Stimulated activated naive B cell treated with anti-CD40 and anti-IgM and Interleukin-4, amounts not matched to agents 10 μg/mL and 1 μg/mL and 100 μg/mL, for 72 hours (primary cell): ENCODE data around the gene MAP7D1.

Experiments
- ATAC-seq, 2 donors: fragments of 150-1000 bp; cut with Tn5 transposase; replicated peaks; 2 replicates each; pipeline ENCODE4 v1.10.0; 2021; ENCODE audit warnings: moderate library complexity in 1 of 2
- DNase-seq: peaks from one replicate; pipeline ENCODE4 v3.0.0; 2021
- H3K27ac Mint-ChIP-seq: one replicate; pipeline ENCODE4 v1.8.0; 2022; ENCODE audit warnings: mild to moderate bottlenecking, mixed read lengths
- H3K27me3 Mint-ChIP-seq, 2 donors: one replicate each; pipeline ENCODE4 v1.8.0; 2022; ENCODE audit warnings: mixed read lengths in 2 of 2
- H3K36me3 Mint-ChIP-seq, 2 donors: one replicate each; pipeline ENCODE4 v1.8.0; 2022; ENCODE audit warnings: mixed read lengths in 2 of 2, mild to moderate bottlenecking in 1 of 2
- H3K4me1 Mint-ChIP-seq, 2 donors: one replicate each; pipeline ENCODE4 v1.8.0; 2022; ENCODE audit warnings: mixed read lengths in 2 of 2, mild to moderate bottlenecking in 1 of 2
- H3K4me3 Mint-ChIP-seq, 2 donors: one replicate each; pipeline ENCODE4 v1.8.0; 2022; ENCODE audit warnings: mild to moderate bottlenecking in 2 of 2, mixed read lengths in 2 of 2, moderate library complexity in 1 of 2
- H3K9me3 Mint-ChIP-seq, 2 donors: one replicate each; pipeline ENCODE4 v1.8.0; 2022; ENCODE audit warnings: mixed read lengths in 2 of 2, mild to moderate bottlenecking in 1 of 2

MAP7D1 gene

DNA sequence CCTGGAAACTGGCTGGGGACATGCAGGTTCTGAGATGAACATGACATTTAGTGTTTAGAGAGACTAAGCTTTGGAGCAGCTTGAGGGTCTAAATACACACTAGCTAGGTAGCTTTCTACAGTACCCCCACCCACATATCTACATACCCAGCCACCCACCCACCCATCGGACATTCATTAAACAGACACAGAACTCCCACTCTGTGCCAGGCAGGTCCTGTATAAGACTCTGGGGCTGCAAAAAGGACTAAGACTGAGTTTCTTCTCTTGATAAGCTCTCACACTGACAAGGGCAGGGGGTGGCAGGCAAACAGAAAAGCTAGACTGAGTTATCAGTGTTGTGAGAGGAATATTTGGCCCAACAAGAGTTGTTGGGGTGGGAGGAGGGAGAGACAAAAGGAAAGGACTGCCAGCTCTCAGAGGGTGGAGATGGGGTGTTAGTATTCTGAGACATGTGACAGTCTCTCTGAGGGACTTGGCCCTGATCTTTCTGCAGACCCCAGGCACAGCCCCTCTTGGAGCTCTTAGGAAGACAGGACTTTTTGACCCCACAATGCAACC lies 6.8 kb downstream of the MAP7D1 start:
- Mint-ChIP-seq H3K36me3 (peaks cover 22 to 39% of the 10 kb centered on the region in 2 donors), H3K4me3 (peak overlapping the region in 1 of 2 donors; percentile 87), H3K27me3 (no peaks in the 10 kb centered on the region), H3K4me1 (peaks cover 53 to 73% of the 10 kb centered on the region in 2 donors), H3K9me3 (no peaks in the 10 kb centered on the region), H3K27ac (peak overlapping the region; percentile 98)
- no peak for ATAC-seq
- no peak for DNase-seq

GRCh38 chr1:36163426-36163825 lies 7.5 kb downstream of the MAP7D1 start:
- H3K9me3 Mint-ChIP-seq: no peaks in the 10 kb centered on the region
- H3K36me3 Mint-ChIP-seq: peaks cover 19 to 36% of the 10 kb centered on the region in 2 donors
- ATAC-seq (no peak), DNase-seq (no peak)
- H3K4me3 Mint-ChIP-seq: no peak overlapping the region
- H3K4me1 Mint-ChIP-seq: peaks cover 49 to 69% of the 10 kb centered on the region in 2 donors
- H3K27me3 Mint-ChIP-seq: no peaks in the 10 kb centered on the region
- H3K27ac Mint-ChIP-seq: no peak overlapping the region

DNA sequence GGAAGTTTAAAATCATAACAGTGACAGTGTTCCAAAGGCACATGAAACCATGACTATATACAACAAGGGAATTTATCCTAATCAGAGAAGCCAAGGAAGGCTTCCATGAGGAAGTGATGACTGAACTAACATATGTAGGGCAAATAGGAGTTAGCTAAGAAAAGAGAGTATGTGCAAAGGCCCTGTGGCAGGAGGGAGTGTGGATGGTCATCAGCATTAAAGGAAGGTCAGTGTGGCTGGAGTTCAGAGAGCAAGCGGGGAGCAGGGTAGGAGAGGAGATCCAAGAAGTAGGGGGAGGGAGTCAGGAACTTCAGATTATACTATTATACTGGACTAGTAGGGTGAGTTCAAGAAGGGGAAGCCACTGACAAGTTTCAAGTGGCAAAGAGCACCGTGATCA lies 8.4 kb downstream of the MAP7D1 start:
- H3K4me1 Mint-ChIP-seq: peaks cover 45 to 66% of the 10 kb centered on the region in 2 donors
- no peaks in the 10 kb centered on the region for H3K9me3 Mint-ChIP-seq
- peaks cover 20 to 33% of the 10 kb centered on the region in 2 donors for H3K36me3 Mint-ChIP-seq
- no peak for ATAC-seq
- H3K4me3 Mint-ChIP-seq: peak overlapping the region in 1 of 2 donors; percentile 5
- H3K27me3 Mint-ChIP-seq: no peaks in the 10 kb centered on the region
- peak overlapping the region; percentile 44 for H3K27ac Mint-ChIP-seq
- no peak for DNase-seq

DNA sequence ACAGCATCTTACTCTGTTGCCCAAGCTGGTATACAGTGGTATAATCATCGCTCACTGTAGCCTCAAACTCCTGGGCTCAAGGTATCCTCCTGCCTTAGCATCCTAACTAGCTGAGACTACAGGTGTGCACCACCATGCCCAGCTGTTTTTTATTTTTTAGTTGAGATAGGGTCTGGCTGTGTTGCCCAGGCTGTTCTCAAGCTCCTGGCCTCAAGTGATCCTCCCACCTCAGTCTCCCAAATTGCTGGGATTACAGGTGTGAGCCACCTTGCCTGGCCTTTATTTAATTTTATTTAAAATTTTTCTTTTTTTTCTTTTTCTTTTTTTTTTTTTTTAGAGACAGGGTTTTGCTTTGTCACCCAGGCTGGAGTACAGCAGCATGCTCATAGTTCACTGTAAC lies 9.2 kb downstream of the MAP7D1 start:
- no peaks in the 10 kb centered on the region for H3K27me3 Mint-ChIP-seq
- no peak overlapping the region for H3K4me3 Mint-ChIP-seq
- H3K4me1 Mint-ChIP-seq: peaks cover 39 to 59% of the 10 kb centered on the region in 2 donors
- H3K9me3 Mint-ChIP-seq: no peaks in the 10 kb centered on the region
- DNase-seq (no peak), ATAC-seq (no peak)
- peaks cover 23 to 31% of the 10 kb centered on the region in 2 donors for H3K36me3 Mint-ChIP-seq
- H3K27ac Mint-ChIP-seq: no peak overlapping the region

DNA sequence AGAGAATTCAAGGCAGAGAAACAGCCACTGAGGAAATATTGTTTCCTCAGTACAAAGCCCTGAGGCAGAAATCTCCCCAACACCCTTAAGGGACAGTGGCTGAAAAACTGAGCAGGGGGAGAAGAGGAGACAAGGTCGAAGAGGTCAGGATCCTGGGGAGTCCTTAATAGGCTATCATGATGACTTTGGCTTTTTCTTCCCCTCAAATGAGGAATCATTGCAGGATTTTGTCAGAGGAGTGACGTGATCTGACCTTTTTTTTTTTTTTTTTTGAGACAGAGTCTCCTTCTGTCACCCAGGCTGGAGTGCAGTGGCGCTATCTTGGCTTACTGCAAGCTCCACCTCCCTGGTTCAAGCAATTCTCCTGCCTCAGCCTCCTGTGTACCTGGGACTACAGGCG lies 10.2 kb downstream of the MAP7D1 start:
- H3K4me3 Mint-ChIP-seq: no peak overlapping the region
- H3K27ac Mint-ChIP-seq: no peak overlapping the region
- H3K9me3 Mint-ChIP-seq: no peaks in the 10 kb centered on the region
- peaks cover 27 to 39% of the 10 kb centered on the region in 2 donors for H3K36me3 Mint-ChIP-seq
- ATAC-seq: no peak
- H3K27me3 Mint-ChIP-seq: no peaks in the 10 kb centered on the region
- no peak for DNase-seq
- H3K4me1 Mint-ChIP-seq: peaks cover 36 to 49% of the 10 kb centered on the region in 2 donors

DNA sequence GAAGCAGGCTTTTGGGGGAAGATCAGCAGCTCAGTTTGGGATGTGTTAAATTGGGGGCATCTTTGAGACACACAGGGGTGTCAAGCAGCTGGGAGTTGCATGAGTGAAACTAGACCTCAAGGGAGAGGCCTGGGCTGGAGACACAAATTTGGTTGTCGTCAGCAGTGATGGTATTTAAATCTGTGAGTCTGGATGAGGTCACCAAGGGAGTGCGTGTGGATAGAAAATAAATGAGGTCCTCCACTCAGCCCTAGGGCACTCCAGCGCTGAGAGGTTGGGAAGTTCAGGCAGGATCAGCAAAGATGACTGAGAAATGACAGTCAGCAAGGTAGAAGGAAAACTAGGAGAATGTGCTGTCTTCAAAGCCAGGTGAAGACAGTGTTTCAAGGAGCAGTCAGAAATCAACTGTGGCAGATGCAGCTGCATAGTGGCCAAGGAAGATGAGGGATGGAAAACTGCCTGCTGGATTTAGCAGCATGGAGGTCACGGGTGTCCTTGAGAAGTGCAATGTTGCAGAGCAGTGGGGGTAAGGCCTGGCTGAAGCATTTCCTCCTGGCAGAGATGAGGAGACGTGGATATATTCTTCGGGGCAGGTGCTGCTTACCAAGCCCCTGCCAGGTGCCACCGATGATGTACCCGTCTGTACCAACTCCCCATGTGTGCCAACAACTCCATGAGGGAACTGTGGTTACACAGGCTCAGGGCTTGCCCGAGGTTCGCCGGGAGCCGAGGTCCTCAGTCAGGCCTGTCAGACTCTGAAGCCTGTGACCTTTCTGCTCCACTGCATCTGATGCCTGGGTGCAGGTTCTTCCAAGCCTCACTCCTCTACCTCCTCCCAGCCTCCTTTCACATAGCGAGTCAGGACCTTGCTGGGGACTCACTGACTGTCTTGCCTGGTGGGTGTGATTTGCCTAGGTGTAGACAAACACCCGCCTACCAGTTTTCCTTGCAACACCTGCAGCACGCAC lies 11.3 kb downstream of the MAP7D1 start:
- DNase-seq (no peak), ATAC-seq (no peak)
- H3K27me3 Mint-ChIP-seq: no peaks in the 10 kb centered on the region
- no peak overlapping the region for H3K27ac Mint-ChIP-seq
- H3K9me3 Mint-ChIP-seq: no peaks in the 10 kb centered on the region
- H3K4me3 Mint-ChIP-seq: no peak overlapping the region
- H3K36me3 Mint-ChIP-seq: peaks cover 29 to 42% of the 10 kb centered on the region in 2 donors
- H3K4me1 Mint-ChIP-seq: peaks cover 27 to 38% of the 10 kb centered on the region in 2 donors

DNA sequence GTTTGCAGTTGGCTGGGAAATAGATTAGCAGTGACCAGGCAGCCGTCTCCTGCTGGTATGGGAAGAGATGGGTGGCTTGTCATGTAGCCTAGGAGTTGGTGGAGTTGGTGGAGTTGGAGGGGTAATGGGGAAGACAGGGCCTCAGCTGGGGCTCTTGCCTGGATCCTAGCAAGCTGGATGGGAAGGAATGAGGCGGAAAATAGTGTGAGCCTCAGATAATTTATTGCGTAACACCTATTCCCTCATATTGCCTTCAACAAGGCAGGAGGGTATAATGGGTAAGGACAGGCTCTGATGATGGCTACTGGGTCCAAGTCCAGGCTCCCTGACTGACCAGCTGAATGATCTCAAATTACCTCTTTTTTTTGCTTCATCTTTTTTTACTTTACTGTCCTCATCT lies 12.6 kb downstream of the MAP7D1 start:
- no peak overlapping the region for H3K27ac Mint-ChIP-seq

DNA sequence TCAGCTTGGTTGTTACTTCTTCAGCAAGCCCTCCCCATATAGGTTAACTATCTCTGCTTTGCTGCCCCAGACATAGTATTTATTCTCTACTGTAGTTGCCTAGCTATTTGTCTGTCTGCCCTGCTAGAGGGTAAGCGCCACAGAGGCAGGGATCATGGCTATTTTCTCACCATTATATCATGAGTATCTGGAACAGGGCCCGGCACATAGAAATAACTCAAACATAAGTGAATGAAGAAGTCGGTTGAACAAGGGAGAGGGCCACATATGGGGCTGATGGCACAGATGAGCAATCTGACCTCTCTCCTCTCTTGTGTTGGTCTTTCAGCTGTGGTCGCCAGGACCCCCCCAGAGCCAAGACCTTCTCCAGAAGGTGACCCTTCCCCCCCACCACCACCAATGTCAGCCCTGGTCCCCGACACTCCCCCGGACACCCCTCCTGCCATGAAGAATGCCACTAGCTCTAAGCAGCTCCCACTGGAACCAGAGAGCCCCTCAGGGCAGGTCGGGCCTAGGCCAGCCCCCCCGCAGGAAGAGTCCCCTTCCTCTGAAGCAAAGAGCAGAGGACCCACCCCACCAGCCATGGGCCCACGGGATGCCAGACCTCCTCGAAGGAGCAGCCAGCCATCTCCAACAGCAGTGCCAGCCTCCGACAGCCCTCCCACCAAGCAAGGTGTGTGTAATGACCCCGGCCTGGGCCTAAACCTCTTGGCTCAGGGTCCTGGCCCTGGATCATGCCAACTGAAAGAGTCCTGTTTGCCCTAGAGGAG lies 14.9 kb downstream of the MAP7D1 start:
- Mint-ChIP-seq H3K27me3 (no peaks in the 10 kb centered on the region), H3K36me3 (peaks cover 41 to 60% of the 10 kb centered on the region in 2 donors), H3K4me1 (peaks cover 23 to 34% of the 10 kb centered on the region in 2 donors), H3K27ac (no peak overlapping the region), H3K4me3 (no peak overlapping the region), H3K9me3 (no peaks in the 10 kb centered on the region)
- DNase-seq (no peak), ATAC-seq (no peak)

More for the DNA sequence above, 12.6 kb downstream of the MAP7D1 start:
- H3K4me3 Mint-ChIP-seq: no peak overlapping the region
- ATAC-seq (no peak), DNase-seq (no peak)
- H3K9me3 Mint-ChIP-seq: no peaks in the 10 kb centered on the region
- H3K4me1 Mint-ChIP-seq: peaks cover 21 to 29% of the 10 kb centered on the region in 2 donors
- no peaks in the 10 kb centered on the region for H3K27me3 Mint-ChIP-seq
- H3K36me3 Mint-ChIP-seq: peaks cover 34 to 48% of the 10 kb centered on the region in 2 donors

DNA sequence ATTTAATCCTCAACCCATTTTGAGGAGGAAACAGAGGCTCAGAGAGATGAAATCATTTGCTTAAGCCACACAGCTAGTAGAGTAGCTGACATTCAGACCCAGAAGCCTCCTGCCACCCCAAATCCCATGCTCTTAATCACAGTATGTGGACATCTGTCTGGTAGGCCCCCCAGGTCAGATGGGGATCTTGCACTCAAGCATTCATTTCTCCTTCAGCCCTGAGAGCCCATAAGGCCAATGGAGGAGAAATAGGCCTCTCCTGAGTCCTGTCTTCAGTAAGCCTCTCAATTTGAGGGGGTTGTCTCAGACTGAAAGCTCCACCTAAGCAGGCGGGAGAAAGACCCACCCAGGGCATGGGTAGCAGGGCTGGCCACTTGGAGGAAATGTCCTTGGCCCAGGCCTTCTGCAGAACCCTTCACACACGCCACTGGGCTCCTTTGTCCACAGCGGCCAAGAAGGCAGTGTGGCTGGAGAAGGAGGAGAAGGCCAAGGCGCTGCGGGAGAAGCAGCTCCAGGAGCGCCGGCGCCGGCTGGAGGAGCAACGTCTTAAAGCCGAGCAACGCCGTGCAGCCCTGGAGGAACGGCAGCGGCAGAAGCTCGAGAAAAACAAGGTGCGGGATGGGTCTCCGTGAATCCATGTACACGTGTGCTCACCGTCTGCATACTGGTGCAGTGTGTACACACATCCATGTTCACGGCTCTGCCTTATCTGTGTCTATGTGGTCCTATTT lies 16.2 kb downstream of the MAP7D1 start:
- H3K27me3 Mint-ChIP-seq: no peaks in the 10 kb centered on the region
- H3K9me3 Mint-ChIP-seq: no peaks in the 10 kb centered on the region
- H3K36me3 Mint-ChIP-seq: peaks cover 36 to 54% of the 10 kb centered on the region in 2 donors
- ATAC-seq: no peak
- no peak overlapping the region for H3K27ac Mint-ChIP-seq
- no peak overlapping the region for H3K4me3 Mint-ChIP-seq
- no peak for DNase-seq
- H3K4me1 Mint-ChIP-seq: peaks cover 14 to 25% of the 10 kb centered on the region in 2 donors

- no peaks in the 10 kb centered on the region for H3K9me3 Mint-ChIP-seq
- peaks cover 36 to 58% of the 10 kb centered on the region in 2 donors for H3K36me3 Mint-ChIP-seq
- ATAC-seq: no peak
- H3K4me3 Mint-ChIP-seq: no peak overlapping the region
- no peak for DNase-seq
- peaks cover 13 to 23% of the 10 kb centered on the region in 2 donors for H3K4me1 Mint-ChIP-seq
- H3K27ac Mint-ChIP-seq: no peak overlapping the region
- no peaks in the 10 kb centered on the region for H3K27me3 Mint-ChIP-seq
These were observed 17.0 kb downstream of the MAP7D1 start for GRCh38 chr1:36172983-36173382.

GRCh38 chr1:36174713-36175112 lies 18.8 kb downstream of the MAP7D1 start:
- no peak overlapping the region for H3K27ac Mint-ChIP-seq
- no peak overlapping the region for H3K4me3 Mint-ChIP-seq
- H3K27me3 Mint-ChIP-seq: no peaks in the 10 kb centered on the region
- ATAC-seq (no peak), DNase-seq (no peak)
- no peaks in the 10 kb centered on the region for H3K9me3 Mint-ChIP-seq
- peaks cover 10 to 17% of the 10 kb centered on the region in 2 donors for H3K4me1 Mint-ChIP-seq
- peaks cover 42 to 69% of the 10 kb centered on the region in 2 donors for H3K36me3 Mint-ChIP-seq

DNA sequence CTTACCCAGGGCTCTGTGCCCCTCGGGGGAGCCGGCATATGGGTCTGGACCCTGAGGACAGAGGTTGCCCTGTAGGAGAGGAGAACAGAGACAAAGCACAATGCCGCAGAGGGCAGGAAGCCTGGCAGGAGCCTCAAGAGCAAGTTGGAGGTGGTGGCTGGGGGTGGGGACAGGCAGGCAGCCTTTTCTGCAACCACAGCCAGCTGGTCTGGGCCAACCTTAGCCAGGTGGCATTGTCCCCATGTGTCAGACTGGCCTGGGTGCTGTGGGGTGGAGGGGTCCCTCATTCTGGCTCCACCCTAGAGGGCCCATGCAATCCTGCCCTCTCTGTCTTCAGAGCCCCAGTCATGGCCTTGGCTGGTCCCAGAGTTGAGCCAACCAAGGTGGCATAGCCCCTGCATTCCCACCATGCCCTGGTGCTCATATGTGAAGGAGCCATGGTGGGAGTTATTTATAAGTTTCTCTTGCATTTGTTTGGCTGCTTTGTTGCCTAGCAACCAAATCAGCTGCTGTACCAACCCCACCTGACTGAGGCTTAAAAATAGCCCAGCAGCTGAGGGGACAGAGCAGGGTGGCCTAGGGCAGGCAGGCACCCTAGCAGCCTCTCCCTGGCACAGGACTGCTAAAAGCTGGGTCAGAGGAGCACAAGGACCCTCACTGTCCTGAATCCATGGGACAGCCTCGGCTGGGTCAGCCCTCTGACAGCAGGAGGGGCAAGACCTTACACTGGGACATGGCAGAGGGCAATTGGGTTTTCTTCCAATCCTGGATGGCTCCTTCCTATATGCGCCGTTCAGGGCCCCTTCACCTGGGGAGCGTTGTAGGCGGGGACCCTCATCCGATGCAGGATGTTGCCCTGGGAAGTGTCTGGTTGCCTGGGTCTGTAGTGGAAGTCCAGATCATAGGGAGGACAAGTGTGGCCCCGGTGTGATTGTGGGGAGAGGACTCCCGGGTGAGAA lies 19.5 kb downstream of the MAP7D1 start:
- DNase-seq (no peak), ATAC-seq (peak in 1 of 2 donors; percentile 46)
- H3K4me1 Mint-ChIP-seq: peaks cover 11 to 17% of the 10 kb centered on the region in 2 donors
- peaks cover 45 to 71% of the 10 kb centered on the region in 2 donors for H3K36me3 Mint-ChIP-seq
- no peaks in the 10 kb centered on the region for H3K9me3 Mint-ChIP-seq
- H3K27ac Mint-ChIP-seq: no peak overlapping the region
- H3K27me3 Mint-ChIP-seq: no peaks in the 10 kb centered on the region
- H3K4me3 Mint-ChIP-seq: no peak overlapping the region
